ENCODE measurements around the gene ALG5. TPM values are rescaled to one million over a fixed set of nuclear protein-coding genes. Genes with fewer than 3 reads are reported as not detected.

ALG5 gene
- 37.9 to 45.7 TPM (median 38.8 TPM) in 5 replicates for total RNA-seq (2022; extraction: Qiagen RNA extraction; ENCODE audit: low read depth)

GRCh38 chr13:36999054-36999714 lies at the start of gene ALG5:
Gene ALG5 (minus strand): TSS chr13:36999340. CDS start chr13:36999300, 40 bp downstream.

GRCh38 chr13:36919833-36920615 lies 79.1 kb downstream of the ALG5 start, which contains the start of gene SMAD9:
Gene SMAD9 (minus strand): TSS chr13:36920238. CDS start chr13:36879689, 40,549 bp downstream.

Other genes with a start within 250 kb of the ALG5 start
- 0.83 to 1.0 TPM (median 0.91 TPM) in 5 replicates for gene RFXAP, start 180.1 kb downstream of the ALG5 start, total RNA-seq (2022; extraction: Qiagen RNA extraction; ENCODE audit: low read depth)
- 0.05 to 0.10 TPM (median 0.06 TPM) in 5 replicates for gene SMAD9, start 79.1 kb downstream of the ALG5 start, total RNA-seq (2022; extraction: Qiagen RNA extraction; ENCODE audit: low read depth)
- gene EXOSC8, start 1.4 kb upstream of the ALG5 start, total RNA-seq (2022; extraction: Qiagen RNA extraction; ENCODE audit: low read depth), result 30.2 to 59.7 TPM (median 32.0 TPM) in 5 replicates
- gene SUPT20H, start 60.3 kb upstream of the ALG5 start, total RNA-seq (2022; extraction: Qiagen RNA extraction; ENCODE audit: low read depth), result 21.2 to 25.1 TPM (median 23.6 TPM) in 5 replicates
- not detected in 5 replicates for gene CSNK1A1L, start 106.3 kb upstream of the ALG5 start, total RNA-seq (2022; extraction: Qiagen RNA extraction; ENCODE audit: low read depth)